Gastroesophageal sphincter (tissue), 4 donors: Measurements from ENCODE around the gene VPS13D. TPM values are rescaled to one million over a fixed set of nuclear protein-coding genes. Genes with fewer than 3 reads are reported as not detected.

Experiments
- ATAC-seq: fragments of 150-250 bp; one replicate; pipeline ENCODE4 v1.9.1; 2016; ENCODE audit warnings: mild to moderate bottlenecking, moderate library complexity
- H3K27ac ChIP-seq, 4 donors: fragments of 200-600 bp; sonication (generic) in 3 of 4; 1 replicate in 3 of 4; 2 replicates in 1 of 4; pipeline ENCODE4 v1.5.1; 2016 to 2019
- H3K27me3 ChIP-seq: fragments of 200-600 bp; sonication (generic); one replicate; pipeline ENCODE4 v1.5.1; 2019
- H3K36me3 ChIP-seq, 2 donors: fragments of 200-600 bp; sonication (generic); one replicate each; pipeline ENCODE4 v1.5.1; 2019; ENCODE audit warnings: control low read depth in 1 of 2
- H3K4me1 ChIP-seq, 3 donors: fragments of 200-600 bp; sonication (generic); 1 replicate in 2 of 3; 2 replicates in 1 of 3; pipeline ENCODE4 v1.5.1; 2016 to 2019; ENCODE audit warnings: control low read depth in 2 of 3
- H3K4me3 ChIP-seq, 2 donors: fragments of 200-600 bp; sonication (generic); one replicate each; pipeline ENCODE4 v1.5.1; 2019; ENCODE audit warnings: mild to moderate bottlenecking in 1 of 2, moderate library complexity in 1 of 2
- H3K9me3 ChIP-seq, 3 donors: fragments of 200-600 bp; sonication (generic); one replicate each; pipeline ENCODE4 v1.5.1; 2017 to 2019; ENCODE audit warnings: control low read depth in 2 of 3
- EP300 ChIP-seq: sonication (generic); formaldehyde crosslinking; IDR thresholded peaks from one replicate; pipeline ENCODE4 v1.6.1; 2017; ENCODE audit warnings: antibody characterized with exemption, mild to moderate bottlenecking
- POLR2A ChIP-seq, 2 donors: fragments of 450-650 bp; IDR thresholded peaks; one replicate each; pipeline ENCODE4 v1.6.1; 2017; ENCODE audit warnings: antibody characterized with exemption in 2 of 2, mild to moderate bottlenecking in 2 of 2, moderate library complexity in 1 of 2
- POLR2AphosphoS5 ChIP-seq: sonication (generic); formaldehyde crosslinking; IDR thresholded peaks from one replicate; pipeline ENCODE4 v1.6.1; 2017; ENCODE audit warnings: antibody characterized with exemption
- WGBS, 2 donors: methylation state at CpG; one replicate each; pipeline ENCODE4 v1.1.5; 2018; ENCODE audit warnings: low coverage in 1 of 2; 5-methylcytosine and 5-hydroxymethylcytosine counted together
- total RNA-seq, 4 donors: library from RNA; depleted of rRNA; stranded (reverse); fragments of >200 nt; gene quantifications; one replicate each; pipeline ENCODE4 v1.1.0, GENCODE V29; 2016
- TF ChIP-seq, protein P1 (sequence below), 4 experiments: fragments of 200-600 bp in 2 of 4; fragments of 450-650 bp in 2 of 4; sonication (generic) in 1 of 4; IDR thresholded peaks; one replicate each; pipeline ENCODE4 v1.5.1; 2017 to 2019; ENCODE audit warnings: antibody characterized with exemption in 4 of 4, mild to moderate bottlenecking in 2 of 4, moderate library complexity in 2 of 4

VPS13D gene, protein sequence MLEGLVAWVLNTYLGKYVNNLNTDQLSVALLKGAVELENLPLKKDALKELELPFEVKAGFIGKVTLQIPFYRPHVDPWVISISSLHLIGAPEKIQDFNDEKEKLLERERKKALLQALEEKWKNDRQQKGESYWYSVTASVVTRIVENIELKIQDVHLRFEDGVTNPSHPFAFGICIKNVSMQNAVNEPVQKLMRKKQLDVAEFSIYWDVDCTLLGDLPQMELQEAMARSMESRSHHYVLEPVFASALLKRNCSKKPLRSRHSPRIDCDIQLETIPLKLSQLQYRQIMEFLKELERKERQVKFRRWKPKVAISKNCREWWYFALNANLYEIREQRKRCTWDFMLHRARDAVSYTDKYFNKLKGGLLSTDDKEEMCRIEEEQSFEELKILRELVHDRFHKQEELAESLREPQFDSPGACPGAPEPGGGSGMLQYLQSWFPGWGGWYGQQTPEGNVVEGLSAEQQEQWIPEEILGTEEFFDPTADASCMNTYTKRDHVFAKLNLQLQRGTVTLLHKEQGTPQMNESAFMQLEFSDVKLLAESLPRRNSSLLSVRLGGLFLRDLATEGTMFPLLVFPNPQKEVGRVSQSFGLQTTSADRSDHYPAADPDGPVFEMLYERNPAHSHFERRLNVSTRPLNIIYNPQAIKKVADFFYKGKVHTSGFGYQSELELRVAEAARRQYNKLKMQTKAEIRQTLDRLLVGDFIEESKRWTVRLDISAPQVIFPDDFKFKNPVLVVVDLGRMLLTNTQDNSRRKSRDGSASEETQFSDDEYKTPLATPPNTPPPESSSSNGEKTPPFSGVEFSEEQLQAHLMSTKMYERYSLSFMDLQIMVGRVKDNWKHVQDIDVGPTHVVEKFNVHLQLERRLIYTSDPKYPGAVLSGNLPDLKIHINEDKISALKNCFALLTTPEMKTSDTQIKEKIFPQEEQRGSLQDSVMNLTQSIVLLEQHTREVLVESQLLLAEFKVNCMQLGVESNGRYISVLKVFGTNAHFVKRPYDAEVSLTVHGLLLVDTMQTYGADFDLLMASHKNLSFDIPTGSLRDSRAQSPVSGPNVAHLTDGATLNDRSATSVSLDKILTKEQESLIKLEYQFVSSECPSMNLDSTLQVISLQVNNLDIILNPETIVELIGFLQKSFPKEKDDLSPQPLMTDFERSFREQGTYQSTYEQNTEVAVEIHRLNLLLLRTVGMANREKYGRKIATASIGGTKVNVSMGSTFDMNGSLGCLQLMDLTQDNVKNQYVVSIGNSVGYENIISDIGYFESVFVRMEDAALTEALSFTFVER (N-terminal part only)
- total RNA-seq, result 10 to 100 TPM; 62.3 to 95.5 (median 81.5) TPM

DNA sequence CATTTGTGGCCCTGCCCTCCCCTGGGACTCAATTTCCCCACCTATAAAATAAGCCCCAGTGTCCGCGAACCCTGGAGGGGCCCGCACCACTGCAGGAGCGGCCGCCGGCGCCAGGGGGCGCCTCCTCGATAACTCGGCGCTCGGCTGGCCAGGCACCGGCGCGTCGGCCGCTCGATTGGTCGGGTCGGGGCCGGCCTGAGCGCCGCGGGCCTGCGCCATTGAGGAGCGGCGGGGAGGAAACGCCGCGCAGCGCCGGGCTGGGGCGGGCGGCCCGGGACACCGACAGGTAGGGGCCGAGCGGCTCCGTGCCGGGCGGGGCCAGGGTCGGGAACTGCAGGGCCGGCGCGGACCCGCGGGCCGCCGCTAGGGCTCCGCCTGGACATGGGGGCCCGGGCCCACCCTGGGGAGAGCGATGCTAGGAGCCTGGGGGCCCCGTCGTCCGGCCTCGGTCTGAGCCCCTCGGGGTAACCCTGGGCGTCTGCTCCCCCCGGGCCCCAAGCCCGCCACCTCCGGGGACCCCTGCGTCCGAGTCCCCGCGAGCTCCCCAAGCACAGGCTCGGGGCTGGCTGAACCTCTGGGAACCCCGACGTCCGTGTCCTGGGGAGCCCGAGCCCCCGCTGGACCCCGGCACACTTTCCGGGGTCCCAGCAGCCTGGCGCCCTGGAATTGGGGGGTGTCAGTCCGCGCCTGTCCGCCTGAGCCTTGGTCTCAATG is at the start of gene VPS13D:
TSS of gene VPS13D (plus strand) at position 196 of the 714 bp plus-strand sequence. CDS start 4,237 bp downstream, outside the sequence.
- H3K27me3 ChIP-seq, result no peaks in the 10 kb centered on the region
- no peaks in the 10 kb centered on the region for H3K9me3 ChIP-seq
- TF ChIP-seq, protein P1, sequence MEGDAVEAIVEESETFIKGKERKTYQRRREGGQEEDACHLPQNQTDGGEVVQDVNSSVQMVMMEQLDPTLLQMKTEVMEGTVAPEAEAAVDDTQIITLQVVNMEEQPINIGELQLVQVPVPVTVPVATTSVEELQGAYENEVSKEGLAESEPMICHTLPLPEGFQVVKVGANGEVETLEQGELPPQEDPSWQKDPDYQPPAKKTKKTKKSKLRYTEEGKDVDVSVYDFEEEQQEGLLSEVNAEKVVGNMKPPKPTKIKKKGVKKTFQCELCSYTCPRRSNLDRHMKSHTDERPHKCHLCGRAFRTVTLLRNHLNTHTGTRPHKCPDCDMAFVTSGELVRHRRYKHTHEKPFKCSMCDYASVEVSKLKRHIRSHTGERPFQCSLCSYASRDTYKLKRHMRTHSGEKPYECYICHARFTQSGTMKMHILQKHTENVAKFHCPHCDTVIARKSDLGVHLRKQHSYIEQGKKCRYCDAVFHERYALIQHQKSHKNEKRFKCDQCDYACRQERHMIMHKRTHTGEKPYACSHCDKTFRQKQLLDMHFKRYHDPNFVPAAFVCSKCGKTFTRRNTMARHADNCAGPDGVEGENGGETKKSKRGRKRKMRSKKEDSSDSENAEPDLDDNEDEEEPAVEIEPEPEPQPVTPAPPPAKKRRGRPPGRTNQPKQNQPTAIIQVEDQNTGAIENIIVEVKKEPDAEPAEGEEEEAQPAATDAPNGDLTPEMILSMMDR (IDR thresholded peaks at IDR 0.05), result peak; percentile 74 to 98 (median 96)
- TF ChIP-seq EP300 (no peak), POLR2AphosphoS5 (no peak), POLR2A (IDR thresholded peaks at IDR 0.05) (peak; percentile 50 to 54)
- WGBS, 2 donors, result no CpG with 5 or more reads among the region's 77 CpGs
- ATAC-seq, result peak; percentile 95
- H3K27ac ChIP-seq, result peak within 1 kb of the TSS; percentile 64 to 94 (median 85)
- peak within 1 kb of the TSS; percentile 75 to 100 for H3K4me3 ChIP-seq
- peaks cover 0 to 13% of the 10 kb centered on the region in 2 donors for H3K36me3 ChIP-seq
- peaks cover 0 to 27% (median 8%) of the 10 kb centered on the region in 3 donors for H3K4me1 ChIP-seq

DNA sequence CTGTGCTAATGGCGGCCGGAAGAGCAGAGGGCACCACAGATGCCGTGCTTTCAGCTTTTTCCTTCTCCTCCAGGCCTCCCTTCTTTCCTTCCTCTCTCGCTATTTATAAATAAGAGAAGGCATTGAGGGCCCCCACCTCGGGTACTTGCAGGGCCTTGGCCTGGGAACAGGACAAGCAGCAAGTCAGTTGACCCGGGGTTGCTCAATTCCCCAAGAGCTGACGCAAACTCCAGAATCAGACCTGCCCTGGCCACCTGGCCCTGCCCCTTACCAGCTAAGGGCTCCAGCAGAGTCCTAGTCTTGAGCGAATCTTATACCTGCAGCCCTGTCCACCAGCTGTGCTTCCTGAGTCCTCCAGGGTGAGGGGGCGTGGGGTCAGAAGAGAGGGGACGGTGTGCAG is 49.5 kb upstream of the VPS13D start:
- Histone ChIP-seq H3K36me3 (no peaks in the 10 kb centered on the region), H3K27me3 (peaks cover 40% of the 10 kb centered on the region), H3K9me3 (no peaks in the 10 kb centered on the region), H3K4me3 (no peak overlapping the region), H3K4me1 (peaks cover 0 to 94% (median 23%) of the 10 kb centered on the region in 3 donors), H3K27ac (peak overlapping the region in 3 of 4 donors; percentile 64 to 80 (median 76))
- WGBS, 2 donors, result 77 to 95% methylated on average over 4 of the region's 10 CpGs
- peak; percentile 23 for ATAC-seq
- TF ChIP-seq, protein P1 (IDR thresholded peaks at IDR 0.05), result no peak

DNA sequence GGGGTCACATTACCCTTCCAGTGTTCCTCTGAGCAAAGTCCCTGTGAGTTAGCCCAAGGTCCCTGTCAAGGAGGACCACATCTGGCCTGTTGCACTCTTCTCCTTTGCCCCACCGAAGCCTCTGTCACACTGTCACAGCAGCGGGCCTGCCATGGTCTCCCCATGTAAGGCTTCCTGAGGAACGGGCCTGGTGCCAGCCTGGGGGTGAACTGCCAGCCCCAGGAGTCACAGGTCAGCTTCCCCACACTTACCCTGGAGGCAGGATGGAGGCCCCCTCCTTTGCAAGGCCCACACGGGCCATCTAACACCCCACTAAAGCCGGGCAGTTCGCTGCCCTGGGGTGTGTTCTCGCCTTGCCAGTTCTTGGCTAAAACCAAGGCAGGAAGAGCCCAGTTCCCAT is 48.9 kb upstream of the VPS13D start:
- no CpG with 5 or more reads among the region's 7 CpGs for WGBS, 2 donors
- Histone ChIP-seq H3K36me3 (no peaks in the 10 kb centered on the region), H3K4me3 (no peak overlapping the region), H3K9me3 (no peaks in the 10 kb centered on the region), H3K4me1 (peaks cover 0 to 94% (median 29%) of the 10 kb centered on the region in 3 donors), H3K27me3 (peaks cover 41% of the 10 kb centered on the region), H3K27ac (peak overlapping the region in 3 of 4 donors; percentile 64 to 80 (median 76))
- TF ChIP-seq, protein P1 (IDR thresholded peaks at IDR 0.05), result no peak
- TF ChIP-seq POLR2A (IDR thresholded peaks at IDR 0.05), result no peak
- no peak for TF ChIP-seq POLR2AphosphoS5
- TF ChIP-seq EP300, result no peak
- ATAC-seq, result no peak

DNA sequence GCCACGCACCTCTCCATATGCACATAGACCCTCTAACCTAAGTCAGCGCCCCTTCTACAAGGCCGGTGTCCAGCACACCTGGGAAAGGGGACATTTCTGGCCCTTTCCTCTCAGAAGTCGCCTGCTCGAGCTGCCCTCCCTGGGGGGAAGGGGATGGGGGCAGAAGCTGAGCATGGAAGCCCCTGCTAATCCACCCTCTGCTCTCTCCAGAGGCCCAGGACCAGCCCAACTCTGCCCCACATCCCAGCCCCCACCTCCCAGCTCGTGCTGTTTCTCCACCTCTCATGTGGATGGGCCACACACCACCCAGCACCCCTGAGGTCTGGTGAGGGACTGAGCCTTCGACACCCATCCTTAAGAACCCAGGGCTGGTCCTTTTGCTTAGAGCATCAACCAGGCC is 48.3 kb upstream of the VPS13D start:
- ATAC-seq, result no peak
- Histone ChIP-seq H3K27ac (peak overlapping the region in 3 of 4 donors; percentile 64 to 80 (median 76)), H3K36me3 (no peaks in the 10 kb centered on the region), H3K4me1 (peaks cover 0 to 94% (median 34%) of the 10 kb centered on the region in 3 donors), H3K9me3 (no peaks in the 10 kb centered on the region), H3K27me3 (peaks cover 43% of the 10 kb centered on the region), H3K4me3 (no peak overlapping the region)
- WGBS, 2 donors, result 100% methylated on average over 1 of the region's 7 CpGs; no CpG with 5 or more reads in 1 of the 2 donors
- no peak for TF ChIP-seq POLR2AphosphoS5
- TF ChIP-seq EP300, result no peak
- TF ChIP-seq POLR2A (IDR thresholded peaks at IDR 0.05), result no peak
- TF ChIP-seq, protein P1 (IDR thresholded peaks at IDR 0.05), result no peak
